ENCODE measurements around the gene NAGLU. TPM values are rescaled to one million over a fixed set of nuclear protein-coding genes. Genes with fewer than 3 reads are reported as not detected.
A peak's percentile ranks its signal among the peaks of the same experiment; 100 is the strongest.

NAGLU gene
- total and polyA plus RNA-seq, 2 of the 13 experiments (the other 11 are each of a cell fraction or from before 2014, with no cell fraction given) = 28.2 to 40.1 TPM

GRCh38 chr17:42541041-42541833, 5.2 kb downstream of the NAGLU start (continued):
- TF ChIP-seq DMAP1 (CRISPR knock-in tag; IDR thresholded peaks at IDR 0.05) (peak; percentile 60; the same call in 1 of the 2 replicates), RNF2 (conservative IDR thresholded peaks at IDR 0.05; ENCODE audit: low read depth) (peak; percentile 99), TEAD3 (CRISPR knock-in tag; optimal IDR thresholded peaks at IDR 0.05; ENCODE audit: borderline replicate concordance) (peak; percentile 73), CAMTA2 (CRISPR knock-in tag; IDR thresholded peaks at IDR 0.05; ENCODE audit: borderline replicate concordance) (no peak), E2F1 (CRISPR knock-in tag; IDR thresholded peaks at IDR 0.05) (no peak), REXO4 (CRISPR knock-in tag; IDR thresholded peaks at IDR 0.05; ENCODE audit: borderline replicate concordance) (no peak), ZNF224 (CRISPR knock-in tag; IDR thresholded peaks at IDR 0.05) (no peak), ZNF605 (CRISPR knock-in tag; IDR thresholded peaks at IDR 0.05) (peak; percentile 93), ZNF460 (CRISPR knock-in tag; IDR thresholded peaks at IDR 0.05; ENCODE audit: borderline replicate concordance) (no peak), FOXO4 (CRISPR knock-in tag; conservative IDR thresholded peaks at IDR 0.05) (no peak; the same call in 1 of the 2 replicates), FIP1L1 (IDR thresholded peaks at IDR 0.05; ENCODE audit: borderline replicate concordance, insufficient read depth, low read depth, low read length) (no peak), ZNF879 (CRISPR knock-in tag; IDR thresholded peaks at IDR 0.05) (peak; percentile 84; the same call in 1 of the 2 replicates), SP2 (CRISPR knock-in tag; IDR thresholded peaks at IDR 0.05) (no peak), SATB2 (CRISPR knock-in tag; IDR thresholded peaks at IDR 0.05) (no peak), ZFP36L1 (CRISPR knock-in tag; IDR thresholded peaks at IDR 0.05) (peak; percentile 99), ZFAT (CRISPR knock-in tag; conservative IDR thresholded peaks at IDR 0.05) (no peak), MXD4 (CRISPR knock-in tag; IDR thresholded peaks at IDR 0.05) (no peak; the same call in 1 of the 2 replicates), RARA (CRISPR knock-in tag; IDR thresholded peaks at IDR 0.05) (peak; percentile 94), RERE (CRISPR knock-in tag; IDR thresholded peaks at IDR 0.05; ENCODE audit: low read depth) (peak; percentile 59; the same call in 1 of the 2 replicates), KMT2B (CRISPR knock-in tag; IDR thresholded peaks at IDR 0.05) (peak; percentile 72), THAP8 (CRISPR knock-in tag; IDR thresholded peaks at IDR 0.05; ENCODE audit: borderline replicate concordance) (no peak), HMG20B (CRISPR knock-in tag; conservative IDR thresholded peaks at IDR 0.05) (peak; percentile 65; the same call in 1 of the 2 replicates), ZNF44 (CRISPR knock-in tag; IDR thresholded peaks at IDR 0.05) (no peak)

All from HepG2 (cell line).